Inflammatory macrophage treated with lipopolysaccharide for 1 hour (primary cell): Measurements from ENCODE around the gene GMCL1.
"Not testable (repeated sequence)": the region's sequence is repeated elsewhere in the genome, so short reads cannot be mapped to it uniquely, and the experiment has no call there.

Experiments used
- DNase-seq, 2 donors: peaks; one replicate each; pipeline ENCODE4 v3.0.0-alpha.2; 2020 to 2022

GMCL1 gene

DNA sequence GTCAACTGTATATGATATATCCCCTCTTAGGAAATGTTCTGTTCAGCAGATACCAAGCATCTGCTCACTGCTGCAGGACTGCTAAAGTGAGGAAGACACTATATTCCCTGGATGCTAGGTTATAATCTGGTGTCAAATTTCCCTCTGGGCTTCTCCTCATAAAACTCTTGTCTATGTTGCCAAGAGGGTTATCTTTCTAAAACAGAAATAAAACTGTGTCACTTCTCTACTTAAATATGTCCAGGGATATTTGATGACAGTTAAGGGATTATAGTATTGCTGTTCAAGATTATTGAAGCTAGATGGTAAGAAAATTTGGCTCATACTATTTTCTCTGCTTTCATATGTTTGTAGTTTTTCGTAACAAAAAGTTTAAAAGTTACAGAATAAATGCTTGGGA lies 33.8 kb downstream of the GMCL1 start:
- DNase-seq = no peak

DNA sequence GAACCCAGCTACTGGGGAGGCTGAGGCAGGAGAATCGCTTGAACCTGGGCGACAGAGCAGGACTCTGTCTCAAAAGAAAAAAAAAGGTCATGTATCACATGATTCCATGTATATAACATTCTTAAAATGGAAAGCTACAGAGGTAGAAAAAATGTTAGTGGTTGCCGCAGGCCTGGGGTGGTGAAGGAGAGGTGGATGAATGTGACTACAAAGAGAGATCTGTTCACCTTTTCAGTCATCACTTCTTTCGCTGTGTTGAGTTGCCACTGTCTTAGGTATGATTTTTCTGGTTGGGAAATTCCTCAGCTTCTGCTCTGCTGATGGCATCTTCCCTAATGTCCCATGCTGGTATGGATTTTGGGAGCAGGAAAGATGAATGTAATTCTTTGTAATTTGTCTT lies 59.0 kb downstream of the GMCL1 start:
- no peak for DNase-seq

DNA sequence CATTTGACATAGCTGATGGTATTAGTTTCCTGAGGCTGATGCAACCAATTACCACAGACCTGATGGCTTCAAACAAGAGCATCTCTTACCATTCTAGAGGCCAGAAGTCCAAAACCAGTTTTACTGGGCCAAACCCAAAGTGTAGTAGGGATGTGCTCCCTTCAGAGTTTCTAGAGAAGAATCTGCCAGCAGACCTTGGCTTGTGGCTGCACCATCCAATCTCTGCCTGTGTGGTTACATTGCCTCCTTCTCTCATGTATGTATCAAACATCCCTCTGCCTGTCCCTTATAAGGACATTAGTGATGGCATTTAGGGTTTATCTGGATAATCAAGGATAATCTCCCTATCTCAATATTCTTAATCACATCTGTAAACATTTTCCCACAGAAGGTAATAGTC lies 59.8 kb downstream of the GMCL1 start:
- no peak for DNase-seq

DNA sequence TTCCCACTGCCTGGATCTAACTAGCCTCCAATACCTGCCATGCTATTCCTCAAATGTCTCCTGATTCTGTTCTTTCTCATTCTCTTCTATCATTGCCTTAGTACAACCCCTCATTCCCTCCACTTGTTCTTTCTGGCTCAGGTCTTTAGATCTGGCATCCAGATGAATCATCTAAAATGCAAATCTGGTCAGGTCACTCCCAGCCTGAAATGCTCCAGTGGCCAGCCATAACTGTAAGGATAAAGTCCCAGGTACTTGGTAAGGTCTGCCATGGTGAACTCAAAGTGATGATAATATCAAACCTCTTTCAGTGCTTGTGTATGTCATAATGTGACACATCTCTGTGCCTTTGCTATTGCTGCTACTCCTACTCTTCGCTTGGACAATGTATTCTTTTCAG lies 61.4 kb downstream of the GMCL1 start:
- no peak for DNase-seq

DNA sequence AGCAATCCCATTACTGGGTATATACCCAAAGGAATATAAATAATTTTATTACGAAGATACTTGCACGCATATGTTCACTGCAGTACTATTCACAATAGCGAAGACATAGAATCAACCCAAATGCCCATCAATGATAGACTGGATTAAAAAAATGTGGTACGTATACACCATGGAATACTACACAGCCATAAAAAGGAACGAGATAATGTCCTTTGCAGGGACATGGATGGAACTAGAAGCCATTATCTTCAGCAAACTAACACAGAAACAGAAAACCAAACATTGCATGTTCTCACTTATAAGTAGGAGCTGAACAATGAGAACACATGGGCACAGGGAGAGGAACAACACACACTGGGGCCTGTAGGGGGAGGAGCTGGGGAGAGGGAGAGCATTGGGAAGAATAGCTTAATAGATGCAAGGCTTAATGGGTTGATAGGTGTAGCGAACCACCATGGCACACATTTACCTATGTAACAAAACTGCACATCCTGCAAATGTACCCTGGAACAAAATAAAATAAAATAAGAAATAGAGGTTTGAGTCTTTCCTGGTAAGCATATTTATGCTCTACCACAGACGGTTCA lies 63.5 kb downstream of the GMCL1 start:
- not testable (repeated sequence) for DNase-seq

DNA sequence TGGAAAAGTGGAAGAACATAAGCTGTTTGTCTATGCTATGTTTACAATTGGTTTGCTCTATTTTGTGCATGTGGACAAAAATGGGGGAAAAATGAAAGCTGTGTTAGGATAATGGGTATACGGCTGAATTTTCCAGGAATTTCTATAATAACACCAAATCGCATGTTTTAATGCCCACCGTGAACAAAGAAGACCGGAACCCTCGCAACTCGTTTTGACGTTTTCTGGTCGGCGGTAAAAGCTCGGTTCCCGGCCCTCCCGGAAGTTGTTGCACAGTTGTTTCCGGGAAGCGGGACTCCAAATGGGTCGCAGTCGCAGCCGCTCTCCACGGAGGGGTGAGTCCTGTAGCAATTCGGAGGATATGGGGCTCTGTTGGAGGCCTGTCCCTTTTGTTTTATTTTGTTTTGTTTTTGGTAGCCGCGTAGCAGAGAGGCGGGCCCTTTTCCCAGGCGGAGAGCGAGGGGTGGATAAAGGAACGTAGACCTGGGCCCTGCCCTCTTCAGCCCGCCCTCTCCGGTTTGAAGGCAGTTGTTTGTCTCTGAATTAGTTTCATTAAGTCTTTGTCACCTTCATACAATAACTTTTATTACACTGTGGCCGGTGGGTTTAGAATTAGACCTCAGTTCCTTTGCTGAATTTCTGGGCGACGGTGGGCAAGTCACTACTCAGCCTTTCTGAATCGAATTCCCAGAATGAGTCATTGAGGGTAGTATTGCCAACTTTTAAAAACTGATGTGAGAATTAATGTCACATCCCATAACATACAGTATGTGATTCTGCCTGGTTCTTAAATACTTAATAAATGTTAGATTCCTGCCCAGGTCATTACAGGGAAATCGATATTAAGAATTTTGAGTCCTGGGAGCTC lies 64.5 kb downstream of the GMCL1 start, which contains the start of gene SNRNP27:
Gene SNRNP27, plus strand, starts transcription at position 273 of the 868 bp plus-strand sequence. Its CDS starts 29 bp downstream, at position 302.
- peak; percentile 53 to 82 for DNase-seq

DNA sequence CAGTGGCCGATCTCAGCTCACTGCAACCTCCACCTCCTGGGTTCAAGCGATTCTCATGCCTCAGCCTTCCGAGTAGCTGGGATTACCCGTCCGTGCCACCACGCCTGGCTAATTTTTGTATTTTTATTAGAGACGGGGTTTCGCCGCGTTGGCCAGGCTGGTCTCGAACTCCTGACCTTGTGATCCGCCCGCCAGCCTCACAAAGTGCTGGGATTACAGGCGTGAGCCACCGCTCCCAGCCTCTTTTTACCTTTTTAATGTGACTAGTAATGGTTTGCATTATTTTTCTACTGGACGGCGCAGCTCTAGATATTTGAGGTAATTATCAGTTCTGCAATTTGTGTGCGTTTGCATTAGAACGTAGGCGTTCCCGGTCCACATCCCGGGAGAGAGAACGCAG lies 65.3 kb downstream of the GMCL1 start:
- DNase-seq = not testable (repeated sequence)

DNA sequence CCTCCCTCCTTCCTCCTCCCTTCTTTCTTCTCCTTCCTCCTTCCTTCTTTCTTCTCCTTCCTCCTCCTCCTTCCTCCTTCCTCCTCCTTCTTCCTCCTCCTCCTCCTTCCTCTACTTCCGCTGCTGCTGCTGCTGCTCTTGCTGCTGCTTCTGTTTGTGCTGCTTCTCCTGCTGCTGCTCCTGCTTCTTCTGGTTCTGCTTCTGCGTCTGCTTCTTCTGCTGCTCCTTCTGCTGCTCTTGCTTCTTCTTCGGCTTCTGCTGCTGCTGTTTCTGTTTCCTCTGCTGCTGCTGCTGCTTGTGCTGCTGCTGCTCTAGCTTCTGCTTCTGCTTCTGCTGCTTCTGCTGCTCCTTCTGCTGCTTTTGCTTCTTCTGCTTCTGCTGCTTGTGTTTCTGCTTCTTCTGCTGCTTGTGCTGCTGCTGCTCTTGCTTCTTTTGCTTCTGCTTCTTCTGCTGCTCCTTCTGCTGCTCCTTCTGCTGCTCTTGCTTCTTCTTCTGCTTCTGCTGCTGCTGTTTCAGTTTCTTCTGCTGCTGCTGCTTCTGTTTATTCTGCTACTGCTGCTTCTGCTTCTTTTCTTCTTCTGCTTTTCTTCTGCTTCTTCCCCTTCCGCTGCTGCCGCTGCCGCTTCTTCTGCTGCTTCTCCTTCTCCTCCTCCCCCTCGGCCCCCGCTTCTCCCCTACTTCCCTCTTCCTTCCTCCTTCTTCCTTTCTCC lies 72.9 kb downstream of the GMCL1 start:
- DNase-seq = peak; percentile 73 to 77

DNA sequence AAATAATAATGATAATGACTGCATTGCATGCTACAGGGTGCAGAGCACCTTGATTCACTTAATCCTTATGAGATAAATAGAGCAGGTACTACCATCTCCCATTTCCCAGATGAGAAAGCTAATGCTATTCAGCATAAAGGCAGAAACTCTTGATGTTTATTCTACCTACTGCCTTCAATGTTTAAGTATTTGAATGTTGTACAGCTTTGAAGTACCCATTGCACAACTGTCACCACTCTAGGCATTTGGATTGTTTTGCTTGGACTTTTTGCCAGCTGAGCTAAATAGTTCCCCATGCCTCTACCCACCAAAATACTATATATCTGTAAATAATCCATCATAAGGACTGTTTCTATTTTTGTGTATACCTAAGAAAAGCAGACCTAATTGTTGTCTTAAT lies 77.8 kb downstream of the GMCL1 start:
- no peak for DNase-seq

DNA sequence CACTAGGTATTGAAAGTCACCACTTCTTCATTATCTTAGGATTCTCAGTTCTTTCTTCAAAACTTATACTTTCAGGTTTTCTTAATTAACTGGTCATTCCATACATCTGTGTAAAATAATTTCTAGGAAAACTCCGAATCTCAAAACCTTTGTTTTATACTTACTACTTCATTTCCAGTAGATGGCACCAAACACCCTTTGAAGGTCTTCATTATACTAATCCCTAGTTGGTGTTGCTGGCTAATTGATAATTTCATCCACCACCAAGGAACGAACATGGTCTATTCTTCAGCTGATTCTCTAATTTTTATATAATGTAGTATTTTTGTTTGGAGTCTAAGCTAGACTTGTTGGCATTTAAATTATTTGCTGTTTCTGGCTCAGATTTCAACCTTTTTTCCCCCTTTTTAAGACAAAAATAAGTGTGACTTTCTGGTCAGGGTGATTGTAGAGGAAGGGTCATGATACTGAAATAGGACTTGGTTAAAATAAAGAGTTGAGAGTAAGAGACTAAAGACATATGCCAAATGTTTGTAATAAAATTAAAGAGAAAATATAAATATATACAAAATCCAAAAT lies 82.6 kb downstream of the GMCL1 start:
- DNase-seq = peak; percentile 50 to 77

DNA sequence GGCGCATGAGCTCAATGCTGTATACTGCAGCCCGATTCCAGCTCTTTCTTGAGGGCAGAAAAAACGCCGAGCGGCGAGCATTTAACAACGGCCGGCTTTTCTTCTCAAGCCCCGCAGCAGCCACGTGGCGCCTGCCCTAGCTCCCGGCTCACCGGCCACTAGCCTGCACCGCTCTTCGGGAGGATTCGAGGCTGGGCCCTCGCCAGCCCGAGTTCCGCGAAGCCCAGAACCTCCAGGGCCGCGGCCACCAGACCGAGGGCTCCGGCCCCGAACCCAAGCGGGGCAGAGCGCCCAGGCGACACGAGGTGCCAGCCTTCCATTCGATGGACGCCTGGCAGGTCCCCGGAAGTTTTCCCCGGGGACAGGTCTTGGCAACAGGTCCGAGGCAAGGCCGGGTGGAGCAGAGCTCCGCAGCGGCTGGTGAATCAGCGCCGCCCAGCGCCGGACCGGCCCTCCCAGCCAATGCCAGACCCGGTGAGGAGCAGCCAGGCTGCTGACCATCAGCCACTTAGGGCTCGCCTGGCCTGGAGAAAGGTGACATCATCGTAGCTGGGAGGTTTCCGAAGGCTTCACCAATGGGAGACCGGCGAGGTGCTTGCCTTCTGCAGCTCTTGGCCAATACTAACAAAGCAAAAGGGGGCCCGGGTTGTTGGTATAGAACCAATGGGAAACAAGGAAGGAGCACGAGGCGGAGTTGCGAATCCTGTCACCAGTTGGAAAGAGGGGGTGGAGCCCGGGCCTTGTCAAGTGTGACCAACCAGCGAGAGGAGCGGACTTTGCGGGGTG lies 84.9 kb downstream of the GMCL1 start:
- peak; percentile 100 for DNase-seq

DNA sequence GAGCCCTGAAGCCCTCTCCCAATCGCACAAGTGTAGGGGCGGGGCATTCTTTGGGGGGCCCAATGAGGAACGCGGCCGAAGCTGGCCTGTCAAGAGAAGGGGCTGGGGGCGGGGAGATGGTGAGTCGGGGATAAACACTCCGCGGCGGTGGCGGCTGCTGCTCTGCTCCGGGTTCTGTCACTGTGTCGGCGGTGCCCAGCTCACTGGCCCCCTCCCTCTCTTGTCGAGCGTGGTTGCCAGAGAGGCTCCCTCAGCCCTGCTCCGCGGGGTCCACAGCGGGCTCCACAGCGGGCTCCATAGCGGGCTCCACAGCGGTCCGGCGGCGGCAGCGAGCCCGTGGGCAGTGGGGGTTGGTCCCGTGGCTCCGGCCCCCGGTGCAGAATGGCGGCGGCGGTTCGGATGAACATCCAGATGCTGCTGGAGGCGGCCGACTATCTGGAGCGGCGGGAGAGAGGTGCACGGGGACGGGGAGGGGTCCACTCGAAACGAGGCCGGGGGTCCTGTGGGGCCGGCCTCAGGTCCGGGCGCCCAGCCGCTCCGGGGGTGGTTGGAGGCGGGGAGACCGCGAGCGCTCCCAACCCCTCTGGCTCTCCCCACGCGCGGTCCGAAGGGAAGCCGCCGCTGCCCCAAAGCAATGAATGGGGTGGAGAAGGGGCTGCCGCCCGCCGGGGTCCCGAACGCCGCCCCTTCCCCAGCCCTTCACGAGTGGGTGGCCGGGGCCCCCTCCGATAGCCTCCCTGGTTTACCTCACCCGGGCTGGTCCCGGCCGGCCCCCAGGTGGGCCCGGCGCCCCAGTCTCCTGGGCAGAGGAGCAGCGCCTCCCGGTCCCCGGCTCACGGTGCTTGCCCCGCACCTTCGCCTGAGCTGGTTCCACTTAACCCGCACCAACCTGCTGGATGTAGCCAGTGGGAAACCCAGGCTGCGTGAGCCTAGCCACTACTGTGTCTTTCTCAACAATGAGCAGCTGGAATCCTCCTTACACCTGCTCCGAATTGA lies 85.8 kb downstream of the GMCL1 start, which contains the start of gene MXD1:
Gene MXD1, plus strand, starts transcription at position 160 of the 996 bp plus-strand sequence. Its CDS starts 222 bp downstream, at position 382.
- DNase-seq = no peak

DNA sequence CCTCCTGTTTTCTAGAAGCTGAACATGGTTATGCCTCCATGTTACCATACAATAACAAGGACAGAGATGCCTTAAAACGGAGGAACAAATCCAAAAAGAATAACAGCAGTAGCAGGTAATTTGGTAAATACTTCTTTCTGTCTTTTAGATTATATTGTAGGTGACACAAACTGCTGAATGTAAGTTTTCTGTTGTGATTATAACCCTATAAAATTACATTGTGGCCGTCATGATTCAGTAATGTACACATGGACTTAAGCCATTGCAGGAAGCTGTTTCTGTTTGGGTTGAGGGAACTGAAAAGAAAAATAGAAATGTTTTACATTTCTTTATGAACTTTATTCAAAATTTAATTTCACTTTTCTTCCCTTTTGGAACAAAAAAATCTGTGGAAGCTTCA lies 86.6 kb downstream of the GMCL1 start:
- peak in 1 of 2 donors; percentile 36 for DNase-seq

DNA sequence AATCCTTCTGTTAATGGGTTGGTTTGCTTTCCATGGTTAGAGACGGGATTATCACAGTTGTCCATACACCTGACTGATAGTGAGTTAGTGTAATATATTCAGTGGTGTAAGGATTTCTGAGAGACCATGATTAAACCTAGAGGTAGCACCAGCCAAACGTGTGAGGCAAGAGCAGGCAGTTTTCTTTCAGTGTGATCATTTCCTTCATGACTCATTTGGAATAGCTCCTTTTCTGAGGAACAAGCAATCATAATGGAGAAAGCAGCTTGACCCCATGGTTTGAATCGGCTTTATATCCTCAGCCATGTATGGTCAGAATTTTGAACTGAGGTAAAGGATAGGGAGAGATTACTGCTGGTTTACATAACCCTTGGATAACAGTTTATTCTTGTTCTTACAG lies 88.4 kb downstream of the GMCL1 start:
- peak; percentile 80 to 87 for DNase-seq

DNA sequence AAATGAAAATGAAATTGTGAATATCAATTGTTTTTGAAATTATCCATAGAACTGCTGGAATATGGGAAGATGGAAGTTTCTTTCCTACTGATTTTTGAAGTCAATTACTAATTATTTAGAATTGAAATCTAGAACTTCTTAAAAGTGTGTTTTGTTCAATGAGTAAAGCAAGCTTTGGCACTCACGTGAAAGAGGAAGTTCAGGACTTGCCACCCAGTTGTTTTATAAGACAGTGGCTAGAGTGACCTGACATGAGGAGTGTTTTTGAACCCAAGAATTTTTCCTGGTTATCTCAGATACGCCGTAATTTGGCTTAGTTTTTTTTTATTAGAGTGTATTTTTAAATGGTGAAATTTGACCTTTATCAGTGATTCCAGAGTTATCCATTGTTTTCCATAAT lies 88.9 kb downstream of the GMCL1 start:
- peak; percentile 52 to 57 for DNase-seq

DNA sequence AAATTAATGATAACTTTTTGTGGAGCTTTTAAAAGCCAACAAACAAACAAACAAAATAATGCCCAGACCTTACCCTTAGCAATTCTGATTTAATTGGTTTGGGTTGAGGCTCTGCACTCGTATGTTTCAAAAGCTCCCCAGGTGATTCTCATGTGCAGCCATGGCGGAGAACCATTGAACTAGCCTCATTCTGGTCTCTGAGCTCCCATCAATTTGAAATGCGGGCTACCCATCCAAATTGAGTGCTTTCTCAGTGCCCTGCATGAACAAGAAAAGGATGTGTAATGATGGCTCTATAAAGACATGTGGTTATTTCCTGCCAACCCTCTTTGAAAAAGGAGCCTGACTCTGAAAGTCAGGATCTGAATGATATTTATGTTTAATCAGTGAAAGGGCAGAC lies 93.7 kb downstream of the GMCL1 start:
- DNase-seq = no peak

DNA sequence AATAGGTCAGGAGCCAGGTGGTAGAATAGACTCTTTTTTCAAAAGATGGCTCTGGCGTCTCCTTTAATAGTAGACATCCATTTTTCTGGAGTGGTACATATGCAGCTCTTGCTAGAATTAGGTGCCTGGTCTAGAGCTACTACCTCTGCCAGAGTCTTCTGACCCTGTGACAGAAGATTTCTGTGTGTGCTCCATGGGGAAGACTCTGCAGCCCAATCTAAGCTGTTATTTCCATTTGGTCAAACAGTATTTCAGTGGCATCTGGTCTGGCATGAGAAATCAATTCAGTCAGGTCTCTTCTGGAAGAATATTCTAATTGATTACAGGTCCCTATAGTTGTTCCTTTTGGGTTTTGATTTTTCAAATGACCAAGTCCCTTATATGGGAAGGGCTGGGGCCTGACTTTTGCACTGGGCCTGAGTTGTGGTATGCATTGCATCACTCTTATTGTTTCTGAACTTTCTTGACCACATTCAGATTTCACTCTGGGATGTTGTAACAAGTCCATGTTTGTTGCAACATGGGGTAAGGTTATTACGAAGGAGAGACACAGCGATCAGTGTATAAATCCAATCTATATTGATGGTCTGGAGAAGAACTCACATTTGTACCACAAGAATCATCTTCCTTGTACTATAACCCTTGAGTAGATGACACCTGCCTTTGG lies 97.5 kb downstream of the GMCL1 start:
- DNase-seq = peak; percentile 40 to 75
